Measurements from ENCODE around the gene UPK3BL1.
"Not testable (repeated sequence)": the region's sequence is repeated elsewhere in the genome, so short reads cannot be mapped to it uniquely, and the experiment has no call there.

GRCh38 chr7:102615930-102616329 is 26.7 kb downstream of the UPK3BL1 start:
- not testable (repeated sequence) for TF ChIP-seq CTCF (conservative IDR thresholded peaks at IDR 0.05 in 1 of 2, IDR thresholded peaks at IDR 0.05 in 1 of 2; ENCODE audit: low read depth in 1 of 2, low read length in 2 of 2); EZH2 (IDR thresholded peaks at IDR 0.05; ENCODE audit: low read length, missing control alignments)

Data from fibroblast of lung (primary cell).